HG02623 (cell line): Measurements from ENCODE around the gene TNFRSF17.
"Not testable (repeated sequence)": the region's sequence is repeated elsewhere in the genome, so short reads cannot be mapped to it uniquely, and the experiment has no call there.

Source experiments
- ATAC-seq: cut with Tn5 transposase; IDR thresholded peaks from one replicate; pipeline ENCODE4 v1.9.1; 2021; ENCODE audit warnings: moderate library complexity; ENCODE audit not compliant: unreplicated experiment

TNFRSF17 gene

DNA sequence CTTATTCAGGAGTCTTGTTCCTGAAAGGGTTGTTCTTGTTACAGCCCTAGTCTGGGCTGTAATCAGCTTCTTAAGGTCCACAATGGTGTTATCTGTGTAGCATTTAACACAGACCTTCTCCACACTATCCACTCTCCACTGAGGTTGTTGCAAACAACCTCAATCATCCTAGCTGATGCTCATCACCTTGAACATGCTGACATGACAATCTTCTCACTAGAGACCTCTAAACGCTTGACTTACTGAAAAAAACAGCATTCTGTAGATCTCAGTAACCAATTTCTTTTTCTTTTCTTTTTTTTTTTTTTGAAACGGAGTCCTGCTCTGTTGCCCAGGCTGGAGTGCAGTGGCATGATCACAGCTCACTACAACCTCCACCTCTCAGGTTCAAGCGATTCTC, 3.6 kb downstream of the TNFRSF17 start:
- no peak for ATAC-seq

- not testable (repeated sequence) for ATAC-seq
Measured at GRCh38 chr16:11970292-11970691, 5.3 kb downstream of the TNFRSF17 start.

GRCh38 chr16:11972128-11972527, 7.1 kb downstream of the TNFRSF17 start:
- ATAC-seq, result no peak

- no peak for ATAC-seq
Measured at GRCh38 chr16:11973070-11973469, 8.1 kb downstream of the TNFRSF17 start.

- ATAC-seq, result no peak
Measured at GRCh38 chr16:11976850-11977375, 11.9 kb downstream of the TNFRSF17 start.

GRCh38 chr16:11977376-11978041, 12.5 kb downstream of the TNFRSF17 start:
- ATAC-seq, result no peak

DNA sequence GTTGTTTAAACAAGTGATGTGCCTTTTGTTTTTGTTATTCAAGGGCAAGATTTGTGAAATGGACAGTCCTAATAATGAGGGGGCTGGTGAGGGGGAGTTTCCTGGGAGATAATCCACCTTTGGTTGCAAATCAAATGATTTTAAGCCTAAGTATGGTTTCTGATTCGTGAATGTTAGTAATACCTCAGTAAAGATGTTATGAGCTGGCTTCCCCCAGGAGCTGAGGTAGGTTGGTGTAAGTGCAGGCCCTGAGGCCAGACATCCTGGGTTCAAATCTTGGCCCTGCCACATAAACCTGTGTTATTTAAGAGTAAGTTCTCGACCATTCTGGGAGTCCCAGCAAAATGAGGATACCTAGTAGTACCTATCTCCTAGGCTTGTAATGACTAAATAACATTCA, 13.1 kb downstream of the TNFRSF17 start:
- ATAC-seq, result no peak

DNA sequence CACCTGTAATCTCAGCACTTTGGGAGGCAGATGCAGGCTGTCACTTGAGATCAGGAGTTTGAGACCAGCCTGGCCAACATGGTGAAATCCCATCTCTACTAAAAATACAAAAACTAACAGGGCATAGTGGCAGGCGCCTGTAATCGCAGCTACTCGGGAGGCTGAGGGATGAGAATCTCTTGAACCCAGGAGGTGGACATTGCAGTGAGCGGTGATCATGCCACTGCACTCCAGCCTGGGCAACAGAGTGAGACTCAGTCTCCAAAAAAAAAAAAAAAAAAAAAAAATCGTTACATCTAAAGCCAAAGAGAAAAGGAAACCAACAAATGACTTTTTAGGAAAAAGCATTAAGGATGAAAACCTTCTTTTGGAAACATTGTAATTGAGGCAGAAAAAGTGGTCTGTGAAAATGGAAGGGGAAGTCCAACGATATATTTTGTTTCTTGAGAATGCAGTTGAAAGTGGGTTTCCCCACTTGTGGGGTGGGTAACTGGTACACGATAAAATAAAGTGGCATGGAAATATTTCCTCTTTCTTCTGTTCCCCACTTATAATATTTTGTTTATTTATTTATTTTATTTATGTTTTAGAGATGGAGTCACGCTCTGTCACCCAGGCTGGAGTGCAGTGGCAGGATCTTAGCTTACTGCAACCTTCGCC, 14.1 kb downstream of the TNFRSF17 start:
- no peak for ATAC-seq

DNA sequence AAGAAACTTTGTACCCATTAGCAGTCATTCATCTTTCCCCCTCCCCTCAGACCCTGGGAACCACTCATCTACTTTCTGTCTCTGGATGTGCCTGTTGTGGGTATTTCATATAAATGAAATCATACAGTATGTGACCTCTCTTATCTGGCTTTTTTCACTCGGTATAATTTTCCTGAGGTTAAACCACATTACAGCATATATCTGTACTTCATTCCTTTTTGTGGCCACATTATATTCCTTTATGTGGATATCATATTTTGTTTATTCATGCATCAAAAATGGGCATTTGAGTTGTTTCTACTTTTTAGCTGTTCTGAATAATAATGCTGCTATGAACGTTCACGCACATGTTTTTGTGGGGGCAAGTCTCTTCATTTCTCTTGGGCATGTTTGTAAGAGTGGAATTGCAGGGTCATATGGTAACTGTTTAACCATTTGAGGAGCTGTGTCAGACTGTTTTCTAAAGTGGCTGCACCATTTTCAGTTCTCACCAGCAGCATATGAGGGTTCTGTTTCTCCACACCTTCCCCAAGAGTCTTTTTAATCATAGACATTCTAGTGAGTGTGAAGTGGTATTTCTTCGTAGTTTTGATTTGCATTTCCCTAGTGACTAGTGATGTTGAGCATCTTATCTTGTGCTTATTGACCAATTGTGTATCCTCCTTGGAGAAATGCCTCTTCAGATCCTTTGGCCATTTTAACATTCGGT, 15.3 kb downstream of the TNFRSF17 start:
- no peak for ATAC-seq

DNA sequence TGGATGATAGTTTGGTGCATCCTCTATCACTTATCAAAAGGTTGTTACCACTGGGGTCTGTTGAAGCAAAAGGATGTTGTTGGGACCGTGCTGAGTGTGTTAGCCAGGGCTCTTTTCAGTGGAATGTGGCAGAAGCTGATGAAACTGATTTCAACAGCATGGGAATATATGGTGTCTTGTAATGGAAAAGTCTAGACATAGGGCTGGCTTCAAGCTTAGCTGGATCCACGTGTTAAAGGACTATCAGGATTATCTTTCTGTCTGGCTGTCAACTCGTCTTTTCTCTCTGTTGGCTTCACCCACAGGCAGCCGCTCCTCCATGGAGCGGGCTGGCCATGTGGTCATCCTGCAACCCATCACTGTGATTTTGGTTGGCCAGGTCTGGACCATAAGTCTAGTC, 20.2 kb downstream of the TNFRSF17 start:
- no peak for ATAC-seq

GRCh38 chr16:11986521-11987057, 21.6 kb downstream of the TNFRSF17 start:
- ATAC-seq, result no peak

DNA sequence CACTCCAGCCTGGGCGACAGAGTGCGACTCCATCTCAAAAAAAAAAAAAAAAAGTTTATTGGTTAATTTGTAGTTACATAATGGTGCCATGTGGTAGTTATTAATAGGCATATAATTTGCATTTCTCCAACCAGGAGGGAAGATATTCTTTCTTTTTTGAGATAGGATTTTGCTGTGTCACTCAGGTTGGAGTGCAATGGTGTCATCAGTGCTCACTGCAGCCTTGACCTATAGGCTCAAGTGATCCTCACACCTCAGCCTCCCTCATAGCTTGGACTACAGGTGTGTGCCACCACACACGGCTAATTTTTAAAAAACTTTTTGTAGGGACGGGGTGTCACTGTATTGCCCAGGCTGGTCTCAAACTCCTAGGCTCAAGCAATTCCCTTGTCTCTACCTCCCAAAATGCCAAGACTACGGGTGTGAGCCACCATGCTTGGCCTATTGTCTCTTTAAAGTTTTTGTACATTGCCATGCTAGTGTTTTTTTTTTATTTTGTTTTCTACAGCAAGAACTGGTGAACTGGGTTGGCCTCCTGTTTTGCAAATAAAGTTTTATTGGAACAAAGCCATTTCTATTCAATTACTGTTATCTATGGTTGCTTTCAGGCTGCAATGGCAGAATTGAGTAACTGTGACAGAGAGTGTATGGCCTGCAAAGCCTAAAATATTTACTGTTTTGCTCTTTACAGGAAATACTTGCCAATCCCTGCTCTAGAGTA, 23.4 kb downstream of the TNFRSF17 start:
- no peak for ATAC-seq

- no peak for ATAC-seq
Measured at GRCh38 chr16:11990702-11991390, 25.8 kb downstream of the TNFRSF17 start.

GRCh38 chr16:11992008-11992584, 27.1 kb downstream of the TNFRSF17 start:
- ATAC-seq, result no peak

DNA sequence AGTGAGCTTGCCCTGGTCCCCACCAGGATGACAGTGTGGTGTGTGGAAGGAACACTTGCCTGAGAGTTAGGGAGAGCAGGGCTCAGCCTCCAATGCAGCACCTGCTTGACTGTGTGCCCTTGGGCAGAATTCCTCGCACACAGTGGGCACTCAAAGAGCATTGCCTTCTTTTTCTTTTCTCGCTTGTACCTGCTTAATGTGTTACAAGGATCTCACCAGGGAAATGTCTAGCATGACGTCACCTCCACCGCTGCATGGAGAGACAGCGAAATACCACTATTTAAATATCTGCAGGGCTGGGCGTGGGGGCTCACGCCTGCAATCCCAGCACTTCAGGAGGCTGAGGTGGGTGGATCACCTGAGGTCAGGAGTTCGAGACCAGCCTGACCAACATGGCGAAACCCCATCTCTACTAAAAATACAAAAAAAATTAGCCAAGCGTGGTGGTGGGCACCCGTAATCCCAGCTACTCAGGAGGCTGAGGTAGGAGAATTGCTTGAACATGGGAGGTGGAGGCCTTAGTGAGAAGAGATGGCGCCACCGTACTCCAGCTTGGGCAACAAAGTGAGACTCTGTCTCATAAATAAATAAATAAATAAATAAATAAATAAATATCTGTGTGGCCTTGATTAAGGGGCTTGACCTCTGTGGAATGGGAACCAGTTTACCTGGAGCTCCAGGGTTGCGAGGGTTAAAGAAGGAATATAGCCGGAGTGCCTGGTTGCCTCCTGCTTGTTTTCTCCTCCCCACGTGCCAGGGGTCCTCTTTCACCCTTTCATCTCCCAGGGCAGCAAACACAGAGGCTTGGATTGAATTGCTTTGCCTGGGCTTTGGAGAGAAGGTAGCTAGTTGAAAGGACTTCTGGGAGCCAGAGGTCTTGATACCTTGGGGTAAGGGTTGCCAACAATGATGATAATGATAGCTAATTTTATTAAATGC, 27.8 kb downstream of the TNFRSF17 start:
- no peak for ATAC-seq

GRCh38 chr16:11994143-11995119, 29.4 kb downstream of the TNFRSF17 start:
- no peak for ATAC-seq

GRCh38 chr16:11996433-11997330, 31.7 kb downstream of the TNFRSF17 start:
- ATAC-seq, result no peak
